NCI-H2196 (cell line): ENCODE data around the gene WDR89.
"Not testable (repeated sequence)": the region's sequence is repeated elsewhere in the genome, so short reads cannot be mapped to it uniquely, and the experiment has no call there.

ENCODE experiments used
- DNase-seq: peaks from one replicate; lab custom pipeline; 2025; ENCODE audit not compliant: unreplicated experiment; lab: John Stamatoyannopoulos, UW

Gene WDR89, protein sequence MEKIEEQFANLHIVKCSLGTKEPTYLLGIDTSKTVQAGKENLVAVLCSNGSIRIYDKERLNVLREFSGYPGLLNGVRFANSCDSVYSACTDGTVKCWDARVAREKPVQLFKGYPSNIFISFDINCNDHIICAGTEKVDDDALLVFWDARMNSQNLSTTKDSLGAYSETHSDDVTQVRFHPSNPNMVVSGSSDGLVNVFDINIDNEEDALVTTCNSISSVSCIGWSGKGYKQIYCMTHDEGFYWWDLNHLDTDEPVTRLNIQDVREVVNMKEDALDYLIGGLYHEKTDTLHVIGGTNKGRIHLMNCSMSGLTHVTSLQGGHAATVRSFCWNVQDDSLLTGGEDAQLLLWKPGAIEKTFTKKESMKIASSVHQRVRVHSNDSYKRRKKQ

DNA sequence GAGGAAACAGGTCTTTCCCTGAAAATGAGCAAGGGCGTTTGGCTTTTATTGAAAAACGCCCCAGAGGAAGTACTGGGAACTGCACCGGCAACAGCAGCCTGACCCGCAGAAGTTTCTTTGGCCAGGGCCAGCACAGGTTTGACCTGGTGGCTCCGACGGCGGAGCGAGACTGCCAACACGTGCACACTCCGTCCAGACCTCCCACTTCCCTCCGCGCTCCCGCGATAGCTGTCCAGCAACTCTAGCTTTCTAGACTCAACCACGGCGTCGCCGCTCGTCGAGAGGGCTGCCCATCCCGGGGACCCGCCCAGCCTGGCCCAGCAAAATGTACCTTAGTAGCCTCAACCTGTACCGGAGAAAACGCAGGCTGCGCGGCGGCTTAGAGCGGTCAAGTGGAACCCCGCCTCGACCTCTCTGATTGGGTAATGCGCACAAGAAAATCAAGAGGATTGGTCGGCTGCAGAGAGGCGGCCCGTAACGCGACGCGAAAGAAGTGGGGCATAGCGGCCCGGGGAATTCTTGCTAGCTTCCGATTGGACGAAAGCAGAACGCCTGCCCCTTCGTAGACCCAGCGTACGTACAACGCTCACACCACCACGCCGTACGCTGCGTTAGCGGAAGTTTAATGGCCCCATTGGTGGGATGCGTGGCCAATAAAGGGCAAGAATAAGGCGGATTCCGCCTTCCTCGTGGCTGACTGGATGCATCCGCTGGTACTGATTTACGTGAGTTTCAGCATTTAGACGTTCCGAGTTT lies at the start of gene WDR89:
Gene WDR89 (minus strand): TSS at position 399 of the 756 bp plus-strand sequence. CDS start 41,929 bp downstream, outside the sequence.
- peak; percentile 99 for DNase-seq

DNA sequence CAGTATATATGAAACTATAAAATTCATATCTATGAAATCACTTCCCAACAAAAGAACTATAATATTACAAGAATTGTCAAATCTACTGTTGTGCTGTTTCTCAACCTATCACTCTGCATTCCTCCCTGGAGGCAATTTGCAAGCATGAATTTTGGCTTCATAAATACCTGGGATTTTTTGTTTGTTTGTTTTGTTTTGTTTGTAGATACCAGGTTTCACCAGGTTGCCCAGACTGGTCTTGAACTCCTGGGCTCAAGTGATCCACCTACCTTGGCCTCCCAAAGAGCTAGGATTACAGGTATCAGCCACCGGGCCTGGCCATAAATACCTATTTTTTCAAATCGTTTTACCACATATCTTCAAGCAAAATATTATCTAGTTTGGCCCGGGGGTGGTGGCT lies 47.5 kb upstream of the WDR89 start:
- DNase-seq, result no peak

DNA sequence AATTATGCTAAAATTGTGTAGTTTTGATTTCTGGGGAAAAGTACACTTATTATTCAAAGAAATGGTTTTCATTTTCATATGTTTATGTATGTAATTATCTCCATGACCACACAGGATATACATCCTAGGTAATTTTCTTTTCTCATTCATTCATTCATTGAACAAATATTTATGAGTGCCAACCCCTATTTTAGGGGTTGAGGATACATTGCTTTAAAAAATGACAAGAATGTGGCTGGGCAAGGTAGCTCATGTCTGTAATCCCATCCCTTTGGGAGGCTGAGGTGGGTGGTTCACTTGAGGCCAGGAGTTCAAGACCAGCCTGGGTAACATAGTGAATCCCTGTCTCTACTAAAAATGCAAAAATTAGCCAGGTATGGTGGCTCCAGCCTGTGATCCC lies 45.3 kb upstream of the WDR89 start:
- DNase-seq, result no peak

DNA sequence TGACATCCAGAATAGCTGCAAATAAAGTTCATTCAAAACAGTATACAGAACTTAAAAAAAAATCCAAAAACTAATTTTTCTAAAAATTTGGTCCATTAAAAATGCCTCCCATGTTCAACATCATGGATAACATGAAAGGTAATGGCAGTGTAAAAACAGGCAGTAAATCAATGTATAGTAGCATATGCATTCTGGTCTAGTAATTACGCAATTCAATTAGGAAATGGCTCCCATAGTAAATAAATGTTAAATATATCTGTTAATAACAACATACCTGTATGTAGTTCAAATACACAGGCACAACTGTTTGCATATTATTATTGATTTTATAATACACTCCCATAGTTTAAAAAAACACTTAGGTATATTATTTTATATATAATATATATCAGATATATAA lies 43.7 kb upstream of the WDR89 start:
- no peak for DNase-seq

DNA sequence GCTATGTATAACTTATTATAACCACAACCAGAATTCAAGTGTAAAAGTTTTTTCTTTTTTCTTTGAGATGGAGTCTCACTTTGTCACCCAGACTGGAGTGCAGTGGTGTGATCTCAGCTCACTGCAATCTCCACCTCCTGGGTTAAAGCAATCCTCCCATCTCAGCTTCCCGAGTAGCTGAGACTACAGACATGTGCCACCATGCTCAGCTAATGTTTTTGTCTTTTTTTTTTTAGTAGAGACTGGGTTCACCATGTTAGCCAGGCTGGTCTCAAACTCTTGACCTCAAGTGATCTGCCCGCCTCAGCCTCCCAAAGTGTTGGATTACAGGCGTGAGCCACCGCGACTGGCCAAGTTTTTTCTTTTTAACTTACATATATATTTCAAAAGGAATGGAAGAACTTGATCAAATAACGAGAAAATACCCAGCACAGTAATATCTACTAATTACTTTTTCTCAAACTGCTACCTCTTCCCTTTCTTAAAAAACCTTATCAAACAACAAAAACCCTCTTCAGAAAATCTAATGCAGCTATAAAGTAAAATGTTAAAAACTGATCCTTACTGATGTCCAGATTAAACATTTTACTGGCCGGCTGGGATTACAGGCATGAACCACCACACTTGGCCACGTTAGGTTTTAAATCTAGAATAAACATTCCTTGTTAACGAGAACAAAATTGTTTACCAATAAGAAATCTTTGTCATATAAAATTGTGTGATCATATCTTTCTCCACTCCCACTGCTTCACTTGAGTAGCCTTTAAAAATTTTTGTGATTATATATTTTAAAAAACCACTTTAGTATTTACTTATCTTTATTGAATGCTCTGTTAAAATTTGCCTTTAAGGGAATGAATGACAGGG lies 41.3 kb upstream of the WDR89 start:
- DNase-seq, result no peak

DNA sequence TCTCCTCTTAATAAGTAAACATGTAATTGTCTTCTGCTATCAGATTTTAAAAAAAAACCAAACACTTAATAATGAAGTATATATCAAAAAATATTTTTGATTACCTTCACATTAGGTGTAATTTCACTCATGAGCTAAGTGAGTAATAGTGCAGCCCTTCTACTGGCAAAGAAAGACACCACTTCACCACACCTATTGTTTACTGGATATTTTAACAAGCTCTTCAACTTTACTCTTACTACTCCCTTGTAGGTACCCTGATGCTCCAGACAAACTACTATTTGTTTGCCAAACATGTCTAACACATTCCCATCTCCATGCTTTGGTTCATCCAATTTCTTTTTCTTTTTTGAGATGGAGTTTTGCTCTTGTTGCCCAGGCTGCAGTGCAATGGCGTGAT lies 36.9 kb upstream of the WDR89 start:
- DNase-seq, result no peak

DNA sequence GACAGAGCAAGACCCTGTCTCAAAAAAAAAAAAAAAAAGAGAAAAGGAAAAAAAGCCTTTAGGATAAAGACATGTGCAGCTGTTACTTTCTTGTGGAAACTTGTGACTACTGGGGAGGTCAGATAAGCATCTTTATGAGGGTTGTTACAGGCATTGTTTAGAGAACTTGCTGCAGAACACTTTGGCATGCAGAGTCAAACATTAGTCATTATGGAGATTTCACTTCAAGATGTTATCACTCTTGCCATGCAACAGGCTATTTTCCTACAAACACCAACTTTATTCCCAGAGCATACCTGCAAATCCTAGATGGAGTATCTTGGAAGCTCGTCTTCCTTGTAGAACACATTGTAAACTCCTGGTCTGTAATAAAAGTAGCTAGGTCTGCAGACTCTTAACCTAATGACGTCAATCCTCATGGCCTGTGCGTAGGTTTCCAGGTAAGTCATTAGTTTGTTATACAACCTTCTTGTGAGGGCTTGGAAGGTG lies 36.3 kb upstream of the WDR89 start:
- DNase-seq, result peak; percentile 15

DNA sequence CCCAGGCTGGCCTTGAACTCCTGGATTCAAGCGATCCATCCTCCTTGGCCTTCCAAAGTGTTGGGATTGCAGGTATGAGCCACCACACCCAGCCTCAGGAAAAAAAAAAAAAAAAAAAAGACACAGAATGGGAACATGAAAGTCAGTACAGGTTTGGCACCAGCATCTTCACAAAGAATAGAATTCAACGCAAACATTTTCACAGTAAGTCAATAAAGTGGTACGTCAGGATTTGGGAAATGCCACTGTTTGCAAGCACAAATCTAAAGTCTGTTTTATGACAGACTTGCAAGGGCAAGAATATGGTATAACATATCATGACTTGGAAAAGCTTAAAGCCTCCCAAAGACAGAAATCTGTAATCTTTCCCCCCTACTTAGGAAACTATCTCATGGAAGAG lies 34.9 kb upstream of the WDR89 start:
- DNase-seq, result no peak

DNA sequence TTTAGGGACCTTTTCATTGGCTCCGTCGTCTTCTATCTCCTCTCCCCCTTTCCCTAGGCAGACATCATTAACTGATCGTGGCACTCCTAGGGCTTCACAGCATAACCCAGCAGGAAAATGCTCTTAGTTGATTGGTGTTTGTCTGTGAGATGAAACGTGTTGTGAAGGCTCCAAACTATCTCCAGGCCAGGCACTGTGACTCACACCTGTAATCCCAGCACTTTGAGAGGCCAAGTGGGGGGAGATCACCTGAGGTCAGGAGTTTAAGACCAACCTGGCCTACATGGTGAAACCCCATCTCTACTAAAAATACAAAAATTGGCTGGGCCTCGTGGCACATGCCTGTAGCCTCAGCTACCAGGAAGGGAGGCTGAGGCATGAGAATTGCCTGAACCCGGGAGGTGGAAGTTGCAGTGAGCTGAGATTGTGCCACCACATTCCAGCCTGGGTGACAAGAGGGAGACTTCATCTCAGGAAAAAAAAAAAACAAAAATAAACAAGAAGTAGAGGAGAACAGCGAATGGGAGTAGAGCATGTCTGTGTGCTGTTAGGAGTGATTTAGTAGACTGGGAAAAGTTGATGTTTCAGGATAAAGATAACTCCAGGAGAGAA lies 32.3 kb upstream of the WDR89 start:
- no peak for DNase-seq

DNA sequence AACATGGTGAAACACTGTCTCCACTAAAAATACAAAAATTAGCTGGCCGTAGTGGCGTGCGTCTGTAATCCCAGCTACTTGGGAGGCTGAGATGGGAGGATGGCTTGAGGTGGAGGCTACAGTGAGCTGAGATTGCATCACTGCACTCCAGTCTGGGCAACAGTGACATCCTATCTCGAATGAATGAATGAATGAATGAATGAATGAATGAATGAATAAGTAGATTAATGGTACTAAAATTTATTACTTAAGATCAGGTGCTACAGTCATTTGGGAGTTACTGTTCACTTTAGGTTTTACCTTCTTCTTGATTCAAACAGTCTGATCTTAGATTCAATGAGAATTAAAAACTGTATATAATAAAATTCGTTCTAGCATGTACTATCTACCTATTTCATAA lies 31.6 kb upstream of the WDR89 start:
- DNase-seq, result no peak

DNA sequence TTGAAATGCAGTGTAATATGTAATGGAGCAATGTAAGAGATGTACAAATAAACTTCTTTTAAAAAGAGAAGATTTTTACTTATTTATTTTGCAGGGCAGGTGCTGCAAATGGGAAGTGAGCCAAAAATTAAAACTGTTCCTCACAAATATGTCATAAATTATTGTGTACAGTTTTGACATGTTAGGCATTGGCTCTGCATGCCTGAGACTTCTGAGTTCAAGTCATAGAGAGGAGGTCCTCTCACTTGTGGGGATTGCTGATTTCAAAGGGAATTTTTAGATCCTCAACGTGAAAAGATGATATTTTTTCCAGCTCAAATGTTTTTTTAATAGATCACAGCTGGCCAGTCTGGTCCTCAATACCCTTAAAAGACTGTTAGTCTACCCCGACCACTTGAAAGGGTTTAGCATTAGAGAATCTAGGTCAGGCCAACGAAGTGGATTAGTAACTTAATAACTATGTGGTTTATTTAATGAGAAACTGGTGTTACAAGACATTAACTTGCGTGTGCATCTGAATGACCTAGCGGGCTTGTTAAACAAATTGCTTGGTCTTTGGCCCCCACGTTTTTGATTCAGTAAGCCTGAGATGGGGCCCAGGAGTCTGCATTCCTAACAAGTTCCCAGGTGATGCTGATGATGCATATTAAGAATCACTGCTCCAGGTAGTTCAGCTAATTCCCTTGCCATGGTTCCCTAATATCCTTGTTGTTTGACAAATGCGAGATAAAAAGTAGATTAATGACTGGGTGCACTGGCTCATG lies 30.9 kb upstream of the WDR89 start:
- no peak for DNase-seq

DNA sequence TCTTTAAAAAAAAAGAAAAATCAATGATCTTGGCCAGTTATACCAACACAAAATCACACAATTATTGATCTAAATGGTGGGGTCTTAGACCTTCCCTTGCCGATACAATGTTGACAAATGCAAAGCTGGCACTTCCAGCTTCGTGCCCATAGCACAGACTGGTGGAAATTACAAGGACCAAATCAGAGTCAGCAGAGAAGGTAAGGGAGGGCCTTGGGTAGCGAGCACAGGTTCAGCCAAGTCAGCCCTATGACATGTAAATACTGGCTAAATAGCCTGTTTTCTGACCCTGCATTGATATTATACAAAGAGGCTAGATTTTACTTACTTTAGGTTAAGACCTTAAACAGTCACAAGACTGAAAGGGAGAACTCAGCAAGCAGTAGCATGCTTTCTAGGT lies 30.3 kb upstream of the WDR89 start:
- no peak for DNase-seq

DNA sequence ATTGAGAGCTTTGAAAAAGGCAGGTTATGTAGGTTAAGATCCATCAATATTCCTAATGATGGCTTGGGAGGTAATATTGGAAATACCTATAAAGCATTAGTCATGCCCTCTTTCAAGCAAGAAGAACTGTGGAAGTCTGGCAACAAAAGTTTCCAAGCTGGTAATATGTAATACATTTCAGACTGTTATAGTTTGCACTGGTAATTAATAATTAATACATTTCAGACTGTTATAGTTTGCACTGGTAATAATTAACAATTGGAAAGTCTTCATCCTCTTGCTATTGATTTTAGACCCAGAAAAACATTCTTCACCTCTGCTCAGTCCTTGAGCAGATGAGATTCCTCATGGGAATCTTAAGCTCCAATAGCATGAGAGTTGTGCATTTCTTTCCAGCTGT lies 29.0 kb upstream of the WDR89 start:
- DNase-seq, result no peak

DNA sequence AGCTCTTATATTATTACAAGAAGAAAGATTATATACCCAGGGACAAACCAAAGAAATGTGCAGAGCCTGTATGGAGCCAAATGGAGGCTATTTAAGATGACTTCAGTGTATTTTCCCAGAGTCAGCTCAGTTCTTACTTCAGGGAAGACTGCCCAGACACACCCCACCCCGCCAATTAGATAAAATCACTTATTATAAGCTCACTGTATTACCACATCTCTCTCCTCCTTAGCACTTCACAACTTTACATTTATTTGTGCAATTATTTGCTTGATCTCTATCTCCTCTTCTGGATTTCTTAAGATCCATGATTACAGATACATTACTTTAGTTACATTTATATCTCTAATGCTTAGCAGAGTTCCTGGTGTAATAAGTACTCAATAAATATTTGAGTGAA lies 24.7 kb upstream of the WDR89 start:
- no peak for DNase-seq

DNA sequence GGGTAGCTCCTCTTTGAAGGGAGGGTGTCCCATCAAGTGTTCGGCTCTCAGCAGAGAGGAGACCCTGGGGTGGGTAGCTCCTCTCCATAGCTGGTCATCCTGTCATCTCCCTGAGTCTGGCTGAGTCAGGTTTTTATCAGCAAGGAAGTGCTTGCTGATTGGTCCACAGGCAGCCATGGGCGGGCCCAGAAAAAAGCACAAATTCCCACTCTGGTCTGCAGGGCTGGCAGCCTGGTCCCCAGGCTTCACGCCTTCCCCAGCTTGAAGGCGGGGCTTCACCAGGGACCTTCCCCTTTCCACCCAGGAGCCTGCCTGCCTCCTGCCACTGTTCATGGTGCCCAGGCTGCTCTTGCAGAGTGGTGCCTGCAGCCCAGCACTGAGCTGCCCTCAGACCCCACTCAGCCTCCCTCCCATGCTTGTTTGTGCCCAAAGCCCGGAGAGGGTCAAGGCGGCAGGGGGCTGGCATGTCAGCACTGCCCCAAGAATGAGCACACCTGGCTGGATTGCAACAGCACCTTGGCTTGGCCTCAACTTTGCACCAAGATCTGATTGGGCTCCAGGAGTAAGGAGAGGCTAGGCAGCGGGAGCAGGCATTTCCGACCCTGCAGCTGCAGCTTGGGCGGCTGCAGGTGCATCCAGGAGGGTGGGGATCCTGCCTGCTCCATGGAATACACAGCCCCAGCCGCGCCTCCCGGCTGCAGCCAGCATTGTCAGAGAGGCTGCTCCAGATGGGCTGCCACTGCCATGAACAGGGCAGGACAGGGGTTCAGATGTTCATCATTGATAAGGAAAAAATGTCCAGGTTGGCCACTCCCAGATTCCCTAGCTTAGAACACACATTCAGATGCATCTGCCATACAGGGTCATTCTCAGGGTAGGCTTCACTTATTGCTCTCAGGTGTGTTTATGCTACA lies 22.0 kb upstream of the WDR89 start:
- DNase-seq, result no peak

DNA sequence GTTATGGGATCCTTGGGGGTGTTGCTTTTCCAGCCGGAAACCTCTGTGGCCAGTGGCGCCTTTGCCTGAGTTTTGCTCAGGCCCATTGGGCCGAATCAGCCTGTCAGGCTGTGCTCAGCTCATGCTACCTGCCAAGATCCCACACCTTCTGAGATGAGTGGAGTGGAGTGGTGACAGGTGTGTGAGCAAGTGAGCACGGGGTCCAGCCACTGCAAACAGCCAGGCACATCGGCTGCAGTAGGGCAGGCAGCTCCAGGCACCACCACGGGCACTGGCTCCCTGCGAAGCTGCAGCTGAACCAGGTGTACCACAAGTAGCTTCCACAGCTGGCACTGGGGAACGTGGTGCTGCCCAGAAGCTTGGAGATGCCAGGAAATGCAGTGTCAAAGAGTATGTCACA lies 21.1 kb upstream of the WDR89 start:
- no peak for DNase-seq

DNA sequence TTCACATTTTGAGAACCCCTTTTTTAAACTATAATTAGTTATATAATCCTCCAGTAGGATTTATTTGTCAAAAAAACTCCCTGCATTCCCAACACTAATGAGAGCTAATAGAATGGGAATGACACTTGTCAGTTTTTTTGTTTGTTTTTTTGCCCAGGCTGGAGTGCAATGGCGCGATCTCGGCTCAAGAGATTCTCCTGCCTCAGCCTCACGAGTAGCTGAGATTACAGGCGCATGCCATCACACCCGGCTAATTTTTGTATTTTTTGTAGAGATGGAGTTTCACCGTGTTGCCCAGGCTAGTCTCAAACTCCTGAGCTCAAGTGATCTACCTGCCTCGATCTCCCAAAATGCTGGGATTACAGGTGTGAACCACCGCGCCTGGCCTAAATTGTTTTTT lies 20.2 kb upstream of the WDR89 start:
- DNase-seq, result not testable (repeated sequence)

DNA sequence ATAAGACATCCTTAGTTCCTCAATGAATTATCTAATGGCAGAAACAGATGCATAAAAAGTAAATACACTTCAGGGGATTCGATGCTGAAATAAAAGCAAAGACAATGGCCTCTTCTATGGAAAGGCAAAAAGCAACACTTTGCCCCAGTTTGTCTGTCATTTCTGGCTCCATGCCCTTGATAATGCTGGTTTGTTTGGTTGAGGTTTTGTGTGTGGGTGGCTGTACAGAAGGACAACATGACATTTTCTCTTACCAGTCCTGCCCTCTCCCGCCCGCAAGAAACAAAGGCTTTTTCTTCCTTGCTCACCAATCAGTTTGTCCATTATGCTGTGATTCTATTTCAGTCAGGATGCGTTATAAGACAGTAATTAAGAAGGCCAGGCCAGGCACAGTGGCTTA lies 18.1 kb upstream of the WDR89 start:
- no peak for DNase-seq

DNA sequence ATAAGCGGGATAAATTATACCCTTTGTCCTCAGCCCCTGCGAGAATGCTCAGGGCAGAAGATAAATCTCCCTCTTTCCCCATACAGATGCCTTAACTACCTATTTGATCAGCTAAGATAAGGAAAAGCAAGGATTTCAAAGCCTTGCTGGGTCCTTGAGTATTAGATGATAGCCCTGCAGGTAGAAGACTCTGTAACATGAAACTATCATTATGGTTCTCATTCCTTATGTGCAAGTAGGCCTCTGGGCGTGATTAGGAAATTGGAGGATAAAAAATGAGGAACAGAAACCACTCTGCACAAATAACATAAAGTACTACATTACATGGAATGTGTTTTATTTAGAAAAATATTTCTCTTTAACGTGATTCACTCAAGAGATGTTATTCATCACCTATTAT lies 14.5 kb upstream of the WDR89 start:
- no peak for DNase-seq
